Measurements from ENCODE around the gene TMTC3.

- TF ChIP-seq CTCF (IDR thresholded peaks at IDR 0.05) (no peak), POLR2AphosphoS5 (IDR thresholded peaks at IDR 0.05) (no peak), EP300 (IDR thresholded peaks at IDR 0.05) (no peak)
These were observed 2.7 kb downstream of the TMTC3 start for GRCh38 chr12:88144546-88145468.
